GM19043 (cell line): ENCODE data around the gene BABAM1.

ENCODE experiments used
- ATAC-seq: cut with Tn5 transposase; IDR thresholded peaks from one replicate; pipeline ENCODE4 v1.9.1; 2021; ENCODE audit warnings: low read depth; ENCODE audit not compliant: unreplicated experiment

BABAM1 gene

GRCh38 chr19:17300992-17301619 lies 33.9 kb downstream of the BABAM1 start:
- no peak for ATAC-seq

- ATAC-seq, result no peak
These were observed 35.3 kb downstream of the BABAM1 start for GRCh38 chr19:17302391-17303166.

GRCh38 chr19:17303167-17303939 lies 36.1 kb downstream of the BABAM1 start, which contains the start of gene ABHD8:
Gene ABHD8, minus strand, starts transcription at chr19:17303425. Its CDS starts 1,809 bp downstream, at chr19:17301616.
- peak; percentile 70 for ATAC-seq

- no peak for ATAC-seq
These were observed 36.7 kb downstream of the BABAM1 start for GRCh38 chr19:17303940-17304267.

GRCh38 chr19:17304386-17305215 lies 37.4 kb downstream of the BABAM1 start:
- ATAC-seq, result no peak

- ATAC-seq, result no peak
These were observed 37.9 kb downstream of the BABAM1 start for GRCh38 chr19:17305216-17305516.

GRCh38 chr19:17305517-17306284 lies 38.5 kb downstream of the BABAM1 start, which contains the start of gene MRPL34:
Gene MRPL34, plus strand, starts transcription at chr19:17305872. Its CDS starts 21 bp downstream, at chr19:17305893.
- peak; percentile 65 for ATAC-seq

GRCh38 chr19:17306285-17306714 lies 39.1 kb downstream of the BABAM1 start:
- ATAC-seq, result no peak

GRCh38 chr19:17307876-17308377 lies 40.7 kb downstream of the BABAM1 start:
- no peak for ATAC-seq

GRCh38 chr19:17309198-17309964 lies 42.1 kb downstream of the BABAM1 start, which contains the start of gene DDA1:
Gene DDA1, plus strand, starts transcription at chr19:17309563. Its CDS starts 92 bp downstream, at chr19:17309655.
- peak; percentile 73 for ATAC-seq

GRCh38 chr19:17309965-17310461 lies 42.8 kb downstream of the BABAM1 start:
- ATAC-seq, result no peak

- ATAC-seq, result no peak
These were observed 44.4 kb downstream of the BABAM1 start for GRCh38 chr19:17311455-17312188.

- no peak for ATAC-seq
These were observed 45.2 kb downstream of the BABAM1 start for GRCh38 chr19:17312189-17313113.

GRCh38 chr19:17314007-17314593 lies 46.9 kb downstream of the BABAM1 start:
- no peak for ATAC-seq

- no peak for ATAC-seq
These were observed 51.7 kb downstream of the BABAM1 start for GRCh38 chr19:17318966-17319365.

- no peak for ATAC-seq
These were observed 52.4 kb downstream of the BABAM1 start for GRCh38 chr19:17319473-17320238.
